ENCODE measurements around the gene HOXA3.

GRCh38 chr7:27180431-27181420, 28.3 kb upstream of the HOXA3 start:
- TF ChIP-seq CTCF (IDR thresholded peaks at IDR 0.05; ENCODE audit: low read depth, low read length, poor library complexity, severe bottlenecking) (no peak), EZH2phosphoT487 (IDR thresholded peaks at IDR 0.05; ENCODE audit: borderline replicate concordance, low read length) (no peak)

All from DOHH2 (cell line).